Activated T-cell treated with anti-CD3 and anti-CD28 coated beads, Interleukin-2, amount 50 U/mL, for 24 hours (primary cell): ENCODE results near the gene ZYX.

Experiments
- DNase-seq: peaks from one replicate; pipeline ENCODE4 v3.0.0-alpha.2; 2020
- H3K27ac Mint-ChIP-seq: 2 replicates; pipeline ENCODE4 v1.8.0; 2020; ENCODE audit warnings: mild to moderate bottlenecking, mixed read lengths
- H3K27me3 Mint-ChIP-seq: 2 replicates; pipeline ENCODE4 v1.8.0; 2020; ENCODE audit warnings: mixed read lengths
- H3K36me3 Mint-ChIP-seq: 2 replicates; pipeline ENCODE4 v1.8.0; 2020; ENCODE audit warnings: low read depth, mixed read lengths
- H3K4me1 Mint-ChIP-seq: 2 replicates; pipeline ENCODE4 v1.8.0; 2020; ENCODE audit warnings: low read depth, mixed read lengths
- H3K4me3 Mint-ChIP-seq: 2 replicates; pipeline ENCODE4 v1.8.0; 2020; ENCODE audit warnings: mild to moderate bottlenecking, moderate library complexity, mixed read lengths
- H3K9me3 Mint-ChIP-seq: 2 replicates; pipeline ENCODE4 v1.8.0; 2020; ENCODE audit warnings: mixed read lengths

ZYX gene

GRCh38 chr7:143374561-143374960, 6.6 kb upstream of the ZYX start:
- Mint-ChIP-seq H3K27me3 (no peaks in the 10 kb centered on the region), H3K4me1 (peaks cover 68% of the 10 kb centered on the region), H3K4me3 (no peak overlapping the region), H3K9me3 (no peaks in the 10 kb centered on the region), H3K36me3 (no peaks in the 10 kb centered on the region), H3K27ac (peak overlapping the region; percentile 92)
- DNase-seq = no peak

GRCh38 chr7:143375298-143376034, 5.7 kb upstream of the ZYX start:
- H3K4me3 Mint-ChIP-seq = peak overlapping the region; percentile 24

GRCh38 chr7:143376396-143376795, 4.7 kb upstream of the ZYX start:
- Mint-ChIP-seq H3K27ac (peak overlapping the region; percentile 92), H3K27me3 (no peaks in the 10 kb centered on the region), H3K9me3 (no peaks in the 10 kb centered on the region), H3K4me1 (peaks cover 72% of the 10 kb centered on the region), H3K4me3 (no peak overlapping the region), H3K36me3 (no peaks in the 10 kb centered on the region)
- DNase-seq = no peak

More at GRCh38 chr7:143375298-143376034, 5.7 kb upstream of the ZYX start:
- Mint-ChIP-seq H3K27ac (peak overlapping the region; percentile 92), H3K4me1 (peaks cover 73% of the 10 kb centered on the region), H3K9me3 (no peaks in the 10 kb centered on the region), H3K36me3 (no peaks in the 10 kb centered on the region), H3K27me3 (no peaks in the 10 kb centered on the region)
- DNase-seq = peak; percentile 58

- Mint-ChIP-seq H3K4me1 (peaks cover 47% of the 10 kb centered on the region), H3K9me3 (no peaks in the 10 kb centered on the region), H3K27me3 (no peaks in the 10 kb centered on the region)
Measured at GRCh38 chr7:143379611-143380259, 1.4 kb upstream of the ZYX start.

GRCh38 chr7:143380260-143380645, 892 bp upstream of the ZYX start:
- no peaks in the 10 kb centered on the region for H3K27me3 Mint-ChIP-seq
- H3K27ac Mint-ChIP-seq = peak overlapping the region; percentile 92
- H3K36me3 Mint-ChIP-seq = no peaks in the 10 kb centered on the region
- DNase-seq = peak; percentile 94
- H3K9me3 Mint-ChIP-seq = no peaks in the 10 kb centered on the region
- peak overlapping the region; percentile 82 for H3K4me3 Mint-ChIP-seq
- H3K4me1 Mint-ChIP-seq = peaks cover 42% of the 10 kb centered on the region

More at GRCh38 chr7:143379611-143380259, 1.4 kb upstream of the ZYX start:
- DNase-seq = no peak
- H3K4me3 Mint-ChIP-seq = peak overlapping the region; percentile 82
- H3K36me3 Mint-ChIP-seq = no peaks in the 10 kb centered on the region
- H3K27ac Mint-ChIP-seq = peak overlapping the region; percentile 92

- no peak for DNase-seq
- H3K27me3 Mint-ChIP-seq = no peaks in the 10 kb centered on the region
- H3K4me1 Mint-ChIP-seq = peaks cover 29% of the 10 kb centered on the region
- H3K36me3 Mint-ChIP-seq = no peaks in the 10 kb centered on the region
- peak overlapping the region; percentile 66 for H3K27ac Mint-ChIP-seq
- H3K4me3 Mint-ChIP-seq = peak overlapping the region; percentile 79
- no peaks in the 10 kb centered on the region for H3K9me3 Mint-ChIP-seq
Measured at GRCh38 chr7:143381427-143382125, 431 bp downstream of the ZYX start.

- peak overlapping the region; percentile 66 for H3K27ac Mint-ChIP-seq
- peak; percentile 33 for DNase-seq
- peaks cover 24% of the 10 kb centered on the region for H3K4me1 Mint-ChIP-seq
- H3K27me3 Mint-ChIP-seq = no peaks in the 10 kb centered on the region
- no peaks in the 10 kb centered on the region for H3K9me3 Mint-ChIP-seq
- no peaks in the 10 kb centered on the region for H3K36me3 Mint-ChIP-seq
- peak overlapping the region; percentile 79 for H3K4me3 Mint-ChIP-seq
Measured at GRCh38 chr7:143382126-143382790, 1.1 kb downstream of the ZYX start.

- Mint-ChIP-seq H3K4me1 (peaks cover 26% of the 10 kb centered on the region), H3K4me3 (peak overlapping the region; percentile 79)
Measured at GRCh38 chr7:143382791-143383641, 1.9 kb downstream of the ZYX start.

GRCh38 chr7:143383642-143383957, 2.5 kb downstream of the ZYX start:
- H3K4me1 Mint-ChIP-seq = peaks cover 20% of the 10 kb centered on the region
- peaks cover 11% of the 10 kb centered on the region for H3K36me3 Mint-ChIP-seq

More at GRCh38 chr7:143382791-143383641, 1.9 kb downstream of the ZYX start:
- H3K36me3 Mint-ChIP-seq = peaks cover 6% of the 10 kb centered on the region
- no peaks in the 10 kb centered on the region for H3K27me3 Mint-ChIP-seq
- H3K9me3 Mint-ChIP-seq = no peaks in the 10 kb centered on the region
- H3K27ac Mint-ChIP-seq = peak overlapping the region; percentile 66
- no peak for DNase-seq

GRCh38 chr7:143384148-143384547, 3.0 kb downstream of the ZYX start:
- Mint-ChIP-seq H3K36me3 (peaks cover 16% of the 10 kb centered on the region), H3K4me3 (no peak overlapping the region), H3K27ac (no peak overlapping the region), H3K27me3 (no peaks in the 10 kb centered on the region), H3K4me1 (peaks cover 18% of the 10 kb centered on the region), H3K9me3 (no peaks in the 10 kb centered on the region)
- DNase-seq = no peak

More at GRCh38 chr7:143383642-143383957, 2.5 kb downstream of the ZYX start:
- no peaks in the 10 kb centered on the region for H3K27me3 Mint-ChIP-seq
- no peak for DNase-seq
- H3K27ac Mint-ChIP-seq = peak overlapping the region; percentile 66
- peak overlapping the region; percentile 79 for H3K4me3 Mint-ChIP-seq
- H3K9me3 Mint-ChIP-seq = no peaks in the 10 kb centered on the region

- Mint-ChIP-seq H3K36me3 (peaks cover 24% of the 10 kb centered on the region), H3K9me3 (no peaks in the 10 kb centered on the region), H3K27me3 (no peaks in the 10 kb centered on the region), H3K4me3 (no peak overlapping the region), H3K27ac (no peak overlapping the region), H3K4me1 (peaks cover 18% of the 10 kb centered on the region)
- no peak for DNase-seq
Measured at GRCh38 chr7:143384661-143385631, 3.8 kb downstream of the ZYX start.

- Mint-ChIP-seq H3K27ac (no peak overlapping the region), H3K36me3 (peaks cover 35% of the 10 kb centered on the region), H3K9me3 (no peaks in the 10 kb centered on the region), H3K4me3 (no peak overlapping the region), H3K4me1 (peaks cover 21% of the 10 kb centered on the region), H3K27me3 (no peaks in the 10 kb centered on the region)
- DNase-seq = peak; percentile 50
Measured at GRCh38 chr7:143385891-143386781, 5.0 kb downstream of the ZYX start.
